Lung (tissue), 12 donors: ENCODE data around the gene EGR4. TPM values are rescaled to one million over a fixed set of nuclear protein-coding genes. Genes with fewer than 3 reads are reported as not detected.

Source experiments
- ATAC-seq: fragments of 200-7000 bp; cut with Tn5 transposase; one replicate; pipeline ENCODE4 v1.9.1; 2020; ENCODE audit warnings: moderate number of reproducible peaks; ENCODE audit not compliant: insufficient read depth, low FRiP score
- DNase-seq, 3 donors: peaks; one replicate each; pipeline ENCODE4 v3.0.0-alpha.2; 2013 to 2017
- H3K27ac ChIP-seq, 2 donors: one replicate each; pipeline ENCODE4 v1.5.1; 2013; ENCODE audit warnings: mild to moderate bottlenecking in 2 of 2, moderate library complexity in 2 of 2, control low read depth in 1 of 2, inconsistent platforms in 1 of 2, low read depth in 1 of 2, low read length in 1 of 2
- H3K27me3 ChIP-seq, 3 donors: one replicate each; pipeline ENCODE4 v1.5.1; 2013; ENCODE audit warnings: low read length in 2 of 3; ENCODE audit not compliant: control insufficient read depth in 3 of 3, insufficient read depth in 3 of 3
- H3K36me3 ChIP-seq, 4 donors: one replicate each; pipeline ENCODE4 v1.5.1; 2013; ENCODE audit warnings: low read length in 4 of 4, mild to moderate bottlenecking in 1 of 4, moderate library complexity in 1 of 4; ENCODE audit not compliant: control insufficient read depth in 4 of 4, insufficient read depth in 4 of 4
- H3K4me1 ChIP-seq, 5 donors: one replicate each; pipeline ENCODE4 v1.5.1; 2013; ENCODE audit warnings: low read length in 5 of 5, mild to moderate bottlenecking in 2 of 5, moderate library complexity in 1 of 5; ENCODE audit not compliant: control insufficient read depth in 5 of 5, insufficient read depth in 5 of 5
- H3K4me3 ChIP-seq: one replicate; pipeline ENCODE4 v1.5.1; 2013; ENCODE audit warnings: mild to moderate bottlenecking, control low read depth, moderate library complexity
- H3K9ac ChIP-seq, 2 donors: one replicate each; pipeline ENCODE4 v1.5.1; 2013; ENCODE audit warnings: low read length in 2 of 2, control low read depth in 1 of 2; ENCODE audit not compliant: insufficient read depth in 1 of 2
- H3K9me3 ChIP-seq, 4 donors: one replicate each; pipeline ENCODE4 v1.5.1; 2013; ENCODE audit warnings: low read length in 3 of 4, mild to moderate bottlenecking in 1 of 4, moderate library complexity in 1 of 4; ENCODE audit not compliant: control insufficient read depth in 4 of 4, insufficient read depth in 3 of 4
- WGBS, 2 donors: extraction: QIAGEN DNeasy Blood & Tissue Kit; methylation state at CpG; one replicate each; pipeline ENCODE4 v1.1.7; 2013; 5-methylcytosine and 5-hydroxymethylcytosine counted together
- polyA plus RNA-seq, 2 donors: library from polyadenylated mRNA; stranded (reverse); fragments of 200-250 nt; gene quantifications; one replicate each; pipeline ENCODE4 v1.2.1, GENCODE V29; 2013
- total RNA-seq, 2 donors: library from RNA; depleted of rRNA in 1 of 2; stranded (reverse); fragments of >200 nt in 1 of 2; gene quantifications; one replicate each; pipeline ENCODE4 v1.2.1, GENCODE V29; 2014 to 2021
- TF ChIP-seq, protein P1 (sequence below): IDR thresholded peaks from 2 replicates; pipeline ENCODE4 v1.5.1; 2012; ENCODE audit warnings: mild to moderate bottlenecking; ENCODE audit errors: control extremely low read depth, extremely low read depth
- donor health status: control.
- donor health status: control.
- donor health status: Bipolar disorder and iron deficiency.
- donor health status: healthy.
- donor health status: DM: yes; HTN: yes; CAD: no.

Gene EGR4
- total and polyA plus RNA-seq, 4 donors, result 0.30 TPM; not detected in 3

- H3K4me1 ChIP-seq, result peaks cover 0 to 3% (median 0%) of the 10 kb centered on the region in 5 donors
- H3K4me3 ChIP-seq, result no peak overlapping the region
- WGBS, 2 donors, result 96 to 97% methylated on average over 9 of the region's 9 CpGs
- TF ChIP-seq, protein P1, sequence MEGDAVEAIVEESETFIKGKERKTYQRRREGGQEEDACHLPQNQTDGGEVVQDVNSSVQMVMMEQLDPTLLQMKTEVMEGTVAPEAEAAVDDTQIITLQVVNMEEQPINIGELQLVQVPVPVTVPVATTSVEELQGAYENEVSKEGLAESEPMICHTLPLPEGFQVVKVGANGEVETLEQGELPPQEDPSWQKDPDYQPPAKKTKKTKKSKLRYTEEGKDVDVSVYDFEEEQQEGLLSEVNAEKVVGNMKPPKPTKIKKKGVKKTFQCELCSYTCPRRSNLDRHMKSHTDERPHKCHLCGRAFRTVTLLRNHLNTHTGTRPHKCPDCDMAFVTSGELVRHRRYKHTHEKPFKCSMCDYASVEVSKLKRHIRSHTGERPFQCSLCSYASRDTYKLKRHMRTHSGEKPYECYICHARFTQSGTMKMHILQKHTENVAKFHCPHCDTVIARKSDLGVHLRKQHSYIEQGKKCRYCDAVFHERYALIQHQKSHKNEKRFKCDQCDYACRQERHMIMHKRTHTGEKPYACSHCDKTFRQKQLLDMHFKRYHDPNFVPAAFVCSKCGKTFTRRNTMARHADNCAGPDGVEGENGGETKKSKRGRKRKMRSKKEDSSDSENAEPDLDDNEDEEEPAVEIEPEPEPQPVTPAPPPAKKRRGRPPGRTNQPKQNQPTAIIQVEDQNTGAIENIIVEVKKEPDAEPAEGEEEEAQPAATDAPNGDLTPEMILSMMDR, result no peak
- no peaks in the 10 kb centered on the region for H3K27me3 ChIP-seq
- H3K36me3 ChIP-seq, result peaks cover 0 to 11% (median 7%) of the 10 kb centered on the region in 4 donors
- no peak overlapping the region for H3K9ac ChIP-seq
- H3K9me3 ChIP-seq, result no peaks in the 10 kb centered on the region
- ATAC-seq (no peak), DNase-seq (no peak)
- H3K27ac ChIP-seq, result no peak overlapping the region
These were observed 34.5 kb downstream of the EGR4 start for GRCh38 chr2:73258913-73259215.

- TF ChIP-seq, protein P1, result no peak
- Histone ChIP-seq H3K9ac (no peak overlapping the region), H3K4me1 (peaks cover 0 to 3% (median 0%) of the 10 kb centered on the region in 5 donors), H3K4me3 (no peak overlapping the region), H3K36me3 (peaks cover 3 to 12% (median 11%) of the 10 kb centered on the region in 4 donors), H3K27ac (no peak overlapping the region), H3K9me3 (no peaks in the 10 kb centered on the region), H3K27me3 (no peaks in the 10 kb centered on the region)
- no peak for DNase-seq
- WGBS, 2 donors, result 91 to 92% methylated on average over 8 of the region's 8 CpGs
- ATAC-seq, result no peak
These were observed 35.0 kb downstream of the EGR4 start for GRCh38 chr2:73258186-73258912.

DNA sequence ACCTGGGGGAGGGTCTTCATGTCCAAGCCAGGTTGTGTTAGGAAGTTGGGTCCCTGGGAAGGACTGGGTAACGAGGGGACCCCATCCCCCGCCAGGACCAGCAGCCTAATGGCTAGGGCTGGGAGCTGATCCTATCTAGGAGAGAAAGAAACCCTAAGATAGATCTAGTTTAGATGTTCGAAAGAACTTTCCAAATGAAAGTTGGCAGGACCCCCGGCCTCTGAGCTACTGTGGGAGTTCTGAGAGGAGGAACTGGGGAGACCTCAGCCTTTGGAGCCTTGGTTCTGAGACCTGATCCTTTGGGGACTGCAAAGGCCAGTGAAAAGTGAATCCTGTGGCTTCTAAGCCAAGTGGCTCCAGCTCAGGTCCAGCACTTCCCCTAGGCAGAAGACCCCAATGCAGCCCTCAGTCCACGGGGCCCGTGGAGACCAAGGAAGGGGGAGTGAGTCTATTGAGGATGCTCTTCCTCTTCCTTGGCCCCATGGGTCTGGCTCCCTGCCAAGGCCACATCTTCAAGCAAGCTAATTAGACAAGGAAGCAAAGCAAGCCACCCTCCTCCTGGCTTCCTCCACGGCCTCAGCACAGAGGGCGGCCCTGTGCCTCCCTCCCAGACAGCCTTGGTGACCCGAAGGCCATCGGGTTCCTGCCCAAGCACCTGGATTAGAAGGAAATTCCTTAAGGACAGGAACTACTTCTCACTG, 35.8 kb downstream of the EGR4 start:
- DNase-seq, result no peak
- WGBS, 2 donors, result 49 to 60% methylated on average over 10 of the region's 10 CpGs

More for the DNA sequence above, 35.8 kb downstream of the EGR4 start:
- no peaks in the 10 kb centered on the region for H3K27me3 ChIP-seq
- H3K27ac ChIP-seq, result no peak overlapping the region
- peaks cover 8 to 20% (median 16%) of the 10 kb centered on the region in 4 donors for H3K36me3 ChIP-seq
- ATAC-seq, result no peak
- no peak overlapping the region for H3K9ac ChIP-seq
- TF ChIP-seq, protein P1, result no peak
- H3K4me3 ChIP-seq, result no peak overlapping the region
- H3K4me1 ChIP-seq, result peaks cover 0 to 3% (median 0%) of the 10 kb centered on the region in 5 donors
- H3K9me3 ChIP-seq, result no peaks in the 10 kb centered on the region
